ENCODE data around the gene BANP. TPM values are rescaled to one million over a fixed set of nuclear protein-coding genes. Genes with fewer than 3 reads are reported as not detected.
"Not testable (repeated sequence)": the region's sequence is repeated elsewhere in the genome, so short reads cannot be mapped to it uniquely, and the experiment has no call there.

The BANP gene
- total RNA-seq, result 16.5 and 19.7 TPM in 2 replicates
- 14.2 TPM for polyA plus RNA-seq (2012)

- peak; percentile 99 for DNase-seq (ENCODE audit: low read depth)
These were observed at the start of gene BANP for GRCh38 chr16:87950765-87951551. TSS of gene BANP (plus strand) at chr16:87951434. CDS start at chr16:87975116, 23,682 bp downstream.

- not testable (repeated sequence) for DNase-seq (ENCODE audit: low read depth)
These were observed 46.3 kb upstream of the BANP start for GRCh38 chr16:87904963-87905362.

- DNase-seq (ENCODE audit: low read depth), result not testable (repeated sequence)
These were observed 45.7 kb upstream of the BANP start for GRCh38 chr16:87905521-87905920.

- not testable (repeated sequence) for DNase-seq (ENCODE audit: low read depth)
These were observed 43.1 kb upstream of the BANP start for GRCh38 chr16:87908101-87908500.

GRCh38 chr16:87909203-87909935, 41.9 kb upstream of the BANP start:
- DNase-seq (ENCODE audit: low read depth), result peak; percentile 66

GRCh38 chr16:87911106-87911763, 40.0 kb upstream of the BANP start:
- DNase-seq (ENCODE audit: low read depth), result peak; percentile 96

- DNase-seq (ENCODE audit: low read depth), result not testable (repeated sequence)
These were observed 38.5 kb upstream of the BANP start for GRCh38 chr16:87912691-87913090.

GRCh38 chr16:87914021-87914725, 37.1 kb upstream of the BANP start:
- not testable (repeated sequence) for DNase-seq (ENCODE audit: low read depth)

GRCh38 chr16:87914812-87915211, 36.4 kb upstream of the BANP start:
- no peak for DNase-seq (ENCODE audit: low read depth)

- DNase-seq (ENCODE audit: low read depth), result no peak
These were observed 33.7 kb upstream of the BANP start for GRCh38 chr16:87917503-87917902.

GRCh38 chr16:87918338-87918737, 32.9 kb upstream of the BANP start:
- no peak for DNase-seq (ENCODE audit: low read depth)

- no peak for DNase-seq (ENCODE audit: low read depth)
These were observed 32.2 kb upstream of the BANP start for GRCh38 chr16:87918866-87919680.

- DNase-seq (ENCODE audit: low read depth), result no peak
These were observed 31.6 kb upstream of the BANP start for GRCh38 chr16:87919681-87919994.

- no peak for DNase-seq (ENCODE audit: low read depth)
These were observed 29.9 kb upstream of the BANP start for GRCh38 chr16:87921236-87921773.

- DNase-seq (ENCODE audit: low read depth), result no peak
These were observed 28.9 kb upstream of the BANP start for GRCh38 chr16:87922250-87922871.

- no peak for DNase-seq (ENCODE audit: low read depth)
These were observed 27.0 kb upstream of the BANP start for GRCh38 chr16:87924041-87924810.

GRCh38 chr16:87924811-87925670, 26.2 kb upstream of the BANP start:
- DNase-seq (ENCODE audit: low read depth), result no peak

Data from myocyte (in vitro differentiated cells).